GM18526 (cell line): Measurements from ENCODE around the gene PPM1A.

Source experiments
- POLR2A ChIP-seq: IDR thresholded peaks from 3 replicates; pipeline ENCODE4 v1.6.1; 2011; ENCODE audit not compliant: insufficient read length; ENCODE audit errors: extremely low read depth

Gene PPM1A

GRCh38 chr14:60317609-60318008 lies 68.6 kb downstream of the PPM1A start:
- TF ChIP-seq POLR2A = no peak

- TF ChIP-seq POLR2A = no peak
These were observed 74.3 kb downstream of the PPM1A start for GRCh38 chr14:60323199-60323896.

- TF ChIP-seq POLR2A = no peak
These were observed 75.8 kb downstream of the PPM1A start for GRCh38 chr14:60324837-60325236.

GRCh38 chr14:60326274-60326673 lies 77.3 kb downstream of the PPM1A start:
- no peak for TF ChIP-seq POLR2A

GRCh38 chr14:60327447-60328331 lies 78.7 kb downstream of the PPM1A start:
- TF ChIP-seq POLR2A = peak; percentile 54

GRCh38 chr14:60328583-60328982 lies 79.6 kb downstream of the PPM1A start:
- no peak for TF ChIP-seq POLR2A

- no peak for TF ChIP-seq POLR2A
These were observed 80.3 kb downstream of the PPM1A start for GRCh38 chr14:60329274-60329673.

- peak; percentile 57 for TF ChIP-seq POLR2A
These were observed 82.4 kb downstream of the PPM1A start for GRCh38 chr14:60331201-60332045.

GRCh38 chr14:60332046-60332399 lies 83.0 kb downstream of the PPM1A start:
- no peak for TF ChIP-seq POLR2A

- TF ChIP-seq POLR2A = no peak
These were observed 83.8 kb downstream of the PPM1A start for GRCh38 chr14:60332869-60333268.

GRCh38 chr14:60339571-60339970 lies 90.5 kb downstream of the PPM1A start:
- no peak for TF ChIP-seq POLR2A

- no peak for TF ChIP-seq POLR2A
These were observed 94.6 kb downstream of the PPM1A start for GRCh38 chr14:60343571-60344071.

- no peak for TF ChIP-seq POLR2A
These were observed 95.7 kb downstream of the PPM1A start for GRCh38 chr14:60344751-60345150.

- TF ChIP-seq POLR2A = no peak
These were observed 97.7 kb downstream of the PPM1A start for GRCh38 chr14:60346706-60347105.

- no peak for TF ChIP-seq POLR2A
These were observed 99.2 kb downstream of the PPM1A start for GRCh38 chr14:60348211-60348610.
